HFF-Myc (cell line): Measurements from ENCODE around the gene TPM4.

Experiments used
- DNase-seq: peaks from one replicate; pipeline ENCODE4 v3.0.0-alpha.2; 2011; ENCODE audit warnings: low read depth; ENCODE audit errors: extremely low read depth
- H3K4me3 ChIP-seq: replicated peaks from 2 replicates; pipeline ENCODE4 v1.5.1; 2011; ENCODE audit warnings: low read depth, mild to moderate bottlenecking, control low read depth, low read length
- CTCF ChIP-seq: IDR thresholded peaks from 2 replicates; pipeline ENCODE4 v1.5.1; 2012; ENCODE audit warnings: mild to moderate bottlenecking, low read depth, low read length, control low read depth; ENCODE audit errors: missing control alignments

TPM4 gene

GRCh38 chr19:16033136-16033530 is 43.2 kb upstream of the TPM4 start:
- no peak for DNase-seq
- no peak overlapping the region for H3K4me3 ChIP-seq
- no peak for TF ChIP-seq CTCF

GRCh38 chr19:16033721-16034120 is 42.6 kb upstream of the TPM4 start:
- DNase-seq: no peak
- no peak overlapping the region for H3K4me3 ChIP-seq
- TF ChIP-seq CTCF: no peak

- no peak for TF ChIP-seq CTCF
- no peak for DNase-seq
- H3K4me3 ChIP-seq: no peak overlapping the region
Measured at GRCh38 chr19:16034180-16034579, 42.1 kb upstream of the TPM4 start.

- DNase-seq: no peak
- no peak overlapping the region for H3K4me3 ChIP-seq
- no peak for TF ChIP-seq CTCF
Measured at GRCh38 chr19:16034958-16035560, 41.2 kb upstream of the TPM4 start.

- no peak for DNase-seq
Measured at GRCh38 chr19:16035601-16036297, 40.5 kb upstream of the TPM4 start.

GRCh38 chr19:16036397-16036925 is 39.8 kb upstream of the TPM4 start:
- no peak for DNase-seq
- H3K4me3 ChIP-seq: no peak overlapping the region
- no peak for TF ChIP-seq CTCF

More at GRCh38 chr19:16035601-16036297, 40.5 kb upstream of the TPM4 start:
- no peak for TF ChIP-seq CTCF
- H3K4me3 ChIP-seq: no peak overlapping the region
